Left ventricle myocardium inferior (tissue), 1 donor: Measurements from ENCODE around the gene FMNL3. TPM values are rescaled to one million over a fixed set of nuclear protein-coding genes. Genes with fewer than 3 reads are reported as not detected.

Source experiments
- DNase-seq: peaks from one replicate; pipeline ENCODE4 v3.0.0-alpha.2; 2020
- H3K27ac ChIP-seq: fragments of 200-600 bp; replicated peaks from 2 replicates; pipeline ENCODE4 v1.8.0; 2021
- H3K27me3 ChIP-seq: fragments of 200-600 bp; 2 replicates; pipeline ENCODE4 v1.8.0; 2021; ENCODE audit warnings: low read depth
- H3K36me3 ChIP-seq: fragments of 200-600 bp; 2 replicates; pipeline ENCODE4 v1.8.0; 2021
- H3K4me1 ChIP-seq: fragments of 200-600 bp; 2 replicates; pipeline ENCODE4 v1.8.0; 2021
- H3K4me3 ChIP-seq: fragments of 200-600 bp; 2 replicates; pipeline ENCODE4 v1.8.0; 2021; ENCODE audit warnings: mild to moderate bottlenecking, moderate library complexity
- H3K9me3 ChIP-seq: fragments of 200-600 bp; replicated peaks from 2 replicates; pipeline ENCODE4 v1.8.0; 2021
- intact Hi-C: fragments of 100-400 bp; cut with micrococcal nuclease; formaldehyde crosslinking; loops from one replicate; pipeline ENCODE4 v1.11.0; 2022
- total RNA-seq: library from RNA; stranded (reverse); fragmentation: NEBNext Ultra II Directional; extraction: Animal tissue kit (Norgen Biotek cat#: 25700); gene quantifications from one replicate; pipeline ENCODE4 v1.2.1, GENCODE V29; 2021
- TF ChIP-seq, protein P1 (sequence below): fragments of 200-600 bp; IDR thresholded peaks from 2 replicates; pipeline ENCODE4 v1.8.0; 2021; ENCODE audit warnings: antibody characterized with exemption, mild to moderate bottlenecking, borderline replicate concordance
- donor health status: DM: no; HTN: yes; CAD: no; lungs with severe emphysema.

FMNL3 gene
- total RNA-seq, 1 donor from 2014 or later, result 10.4 TPM

DNA sequence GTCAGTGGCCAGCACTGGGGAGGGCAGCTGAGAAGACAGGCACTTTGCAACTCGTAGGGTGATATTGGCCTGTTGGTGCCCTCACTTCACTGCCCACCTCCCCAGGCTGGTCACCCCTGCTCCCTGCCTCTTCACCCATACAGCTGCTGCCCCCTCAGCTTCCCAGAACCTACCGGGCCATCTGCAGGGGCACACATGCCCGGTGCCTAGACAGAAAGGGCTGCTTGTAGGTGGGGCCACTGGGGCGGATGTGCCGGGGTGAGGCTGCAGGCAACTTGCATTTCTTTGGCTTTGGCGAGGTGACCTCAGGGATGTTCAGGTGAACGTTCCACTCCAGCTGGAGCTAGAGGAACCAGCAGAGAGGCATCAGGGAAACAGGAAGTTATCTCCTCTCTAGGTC is 118.9 kb downstream of the FMNL3 start:
- no peak overlapping the region for H3K27ac ChIP-seq
- no peak overlapping the region for H3K4me3 ChIP-seq
- no peaks in the 10 kb centered on the region for H3K9me3 ChIP-seq
- H3K4me1 ChIP-seq, result peaks cover 31% of the 10 kb centered on the region
- no peaks in the 10 kb centered on the region for H3K36me3 ChIP-seq
- intact Hi-C loops, result no loop called here
- no peaks in the 10 kb centered on the region for H3K27me3 ChIP-seq
- DNase-seq, result no peak
- TF ChIP-seq, protein P1, sequence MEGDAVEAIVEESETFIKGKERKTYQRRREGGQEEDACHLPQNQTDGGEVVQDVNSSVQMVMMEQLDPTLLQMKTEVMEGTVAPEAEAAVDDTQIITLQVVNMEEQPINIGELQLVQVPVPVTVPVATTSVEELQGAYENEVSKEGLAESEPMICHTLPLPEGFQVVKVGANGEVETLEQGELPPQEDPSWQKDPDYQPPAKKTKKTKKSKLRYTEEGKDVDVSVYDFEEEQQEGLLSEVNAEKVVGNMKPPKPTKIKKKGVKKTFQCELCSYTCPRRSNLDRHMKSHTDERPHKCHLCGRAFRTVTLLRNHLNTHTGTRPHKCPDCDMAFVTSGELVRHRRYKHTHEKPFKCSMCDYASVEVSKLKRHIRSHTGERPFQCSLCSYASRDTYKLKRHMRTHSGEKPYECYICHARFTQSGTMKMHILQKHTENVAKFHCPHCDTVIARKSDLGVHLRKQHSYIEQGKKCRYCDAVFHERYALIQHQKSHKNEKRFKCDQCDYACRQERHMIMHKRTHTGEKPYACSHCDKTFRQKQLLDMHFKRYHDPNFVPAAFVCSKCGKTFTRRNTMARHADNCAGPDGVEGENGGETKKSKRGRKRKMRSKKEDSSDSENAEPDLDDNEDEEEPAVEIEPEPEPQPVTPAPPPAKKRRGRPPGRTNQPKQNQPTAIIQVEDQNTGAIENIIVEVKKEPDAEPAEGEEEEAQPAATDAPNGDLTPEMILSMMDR, result no peak

DNA sequence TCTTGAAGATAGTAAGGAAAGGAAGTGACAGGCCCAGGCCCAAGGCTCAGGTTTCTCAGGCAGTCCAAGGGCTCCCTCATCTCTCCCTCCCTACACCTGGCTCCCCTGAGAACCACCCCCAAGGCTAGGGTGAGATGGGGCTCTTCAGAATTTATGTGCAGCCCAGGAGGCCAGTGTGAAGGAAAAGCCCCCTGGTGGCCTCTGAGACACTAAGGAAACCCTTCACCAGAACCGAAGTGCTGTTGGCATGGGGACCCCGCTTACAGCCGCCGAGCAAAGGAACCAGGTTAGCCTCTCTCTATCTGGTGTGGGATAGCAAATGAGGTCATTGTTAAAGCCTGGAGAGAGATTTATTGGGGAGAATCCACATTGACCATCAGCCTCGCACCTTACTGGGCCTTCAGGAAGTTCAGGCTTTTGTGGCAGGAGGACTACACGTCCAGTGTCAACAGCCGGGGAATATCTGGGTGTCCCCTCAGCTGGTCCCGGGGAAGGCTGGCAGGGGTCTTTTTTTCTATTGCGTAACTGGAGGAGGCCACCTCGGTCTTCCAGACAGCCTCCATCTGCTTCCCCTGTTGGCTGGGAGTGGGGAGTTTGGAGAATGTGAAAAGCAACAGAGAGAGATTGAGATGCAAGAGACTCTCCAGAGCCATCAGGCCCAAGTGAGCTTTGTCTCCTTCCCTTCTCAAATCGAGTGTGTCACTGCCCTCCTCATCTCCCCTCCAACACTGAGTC is 119.9 kb downstream of the FMNL3 start:
- no peaks in the 10 kb centered on the region for H3K27me3 ChIP-seq
- H3K27ac ChIP-seq, result no peak overlapping the region
- no peak for DNase-seq
- no peaks in the 10 kb centered on the region for H3K9me3 ChIP-seq
- H3K4me1 ChIP-seq, result peaks cover 41% of the 10 kb centered on the region
- no peak overlapping the region for H3K4me3 ChIP-seq
- no peaks in the 10 kb centered on the region for H3K36me3 ChIP-seq
- TF ChIP-seq, protein P1, result no peak
- intact Hi-C loops, result no loop called here

Other genes with a start within 250 kb of the FMNL3 start
- gene KCNH3, start 168.4 kb downstream of the FMNL3 start, total RNA-seq, result 0.41 TPM
- gene MCRS1, start 139.3 kb downstream of the FMNL3 start, total RNA-seq, result 97.9 TPM
- gene FAM186B, start 101.8 kb downstream of the FMNL3 start, total RNA-seq, result 0.33 TPM
- 22.0 TPM for gene PRPF40B, start 83.8 kb downstream of the FMNL3 start, total RNA-seq
- gene TMBIM6, start 34.2 kb upstream of the FMNL3 start, total RNA-seq, result 215 TPM
- 25.5 TPM for gene NCKAP5L, start 121.0 kb upstream of the FMNL3 start, total RNA-seq
- 2.9 TPM for gene BCDIN3D, start 135.7 kb upstream of the FMNL3 start, total RNA-seq
- 7.4 TPM for gene FAIM2, start 196.5 kb upstream of the FMNL3 start, total RNA-seq
- not detected for gene AQP2, start 243.3 kb upstream of the FMNL3 start, total RNA-seq